ENCODE results near the gene FUS.

Gene FUS

DNA sequence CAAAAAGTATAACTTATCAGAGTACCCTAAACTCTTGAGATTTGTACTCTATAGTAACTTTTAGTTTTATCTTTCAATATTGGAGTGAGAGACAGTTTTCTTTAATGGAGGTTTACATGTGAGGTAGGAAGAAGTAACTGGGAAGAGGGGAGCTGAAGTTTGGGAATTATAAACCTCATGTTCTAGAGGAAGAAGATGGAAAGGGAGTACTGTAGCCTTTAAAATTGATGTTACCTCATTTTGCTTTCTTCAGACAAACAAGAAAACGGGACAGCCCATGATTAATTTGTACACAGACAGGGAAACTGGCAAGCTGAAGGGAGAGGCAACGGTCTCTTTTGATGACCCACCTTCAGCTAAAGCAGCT is 9.5 kb downstream of the FUS start:
- Histone ChIP-seq H3K27me3 (ENCODE audit: insufficient read depth, poor library complexity, severe bottlenecking) (no peaks in the 10 kb centered on the region), H3K4me3 (replicated peaks; ENCODE audit: insufficient read depth, low read length) (no peak overlapping the region), H3K27ac (replicated peaks) (no peak overlapping the region)
- TF ChIP-seq, protein P1, sequence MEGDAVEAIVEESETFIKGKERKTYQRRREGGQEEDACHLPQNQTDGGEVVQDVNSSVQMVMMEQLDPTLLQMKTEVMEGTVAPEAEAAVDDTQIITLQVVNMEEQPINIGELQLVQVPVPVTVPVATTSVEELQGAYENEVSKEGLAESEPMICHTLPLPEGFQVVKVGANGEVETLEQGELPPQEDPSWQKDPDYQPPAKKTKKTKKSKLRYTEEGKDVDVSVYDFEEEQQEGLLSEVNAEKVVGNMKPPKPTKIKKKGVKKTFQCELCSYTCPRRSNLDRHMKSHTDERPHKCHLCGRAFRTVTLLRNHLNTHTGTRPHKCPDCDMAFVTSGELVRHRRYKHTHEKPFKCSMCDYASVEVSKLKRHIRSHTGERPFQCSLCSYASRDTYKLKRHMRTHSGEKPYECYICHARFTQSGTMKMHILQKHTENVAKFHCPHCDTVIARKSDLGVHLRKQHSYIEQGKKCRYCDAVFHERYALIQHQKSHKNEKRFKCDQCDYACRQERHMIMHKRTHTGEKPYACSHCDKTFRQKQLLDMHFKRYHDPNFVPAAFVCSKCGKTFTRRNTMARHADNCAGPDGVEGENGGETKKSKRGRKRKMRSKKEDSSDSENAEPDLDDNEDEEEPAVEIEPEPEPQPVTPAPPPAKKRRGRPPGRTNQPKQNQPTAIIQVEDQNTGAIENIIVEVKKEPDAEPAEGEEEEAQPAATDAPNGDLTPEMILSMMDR (IDR thresholded peaks at IDR 0.05; ENCODE audit: insufficient read depth, low read length): no peak
- no peak for TF ChIP-seq GABPA (IDR thresholded peaks at IDR 0.05; ENCODE audit: low read depth)
- no peak for TF ChIP-seq POLR2AphosphoS5 (IDR thresholded peaks at IDR 0.05; ENCODE audit: low read depth)
- TF ChIP-seq SPI1 (IDR thresholded peaks at IDR 0.05; ENCODE audit: borderline replicate concordance, low read depth): no peak
- TF ChIP-seq, protein P2, sequence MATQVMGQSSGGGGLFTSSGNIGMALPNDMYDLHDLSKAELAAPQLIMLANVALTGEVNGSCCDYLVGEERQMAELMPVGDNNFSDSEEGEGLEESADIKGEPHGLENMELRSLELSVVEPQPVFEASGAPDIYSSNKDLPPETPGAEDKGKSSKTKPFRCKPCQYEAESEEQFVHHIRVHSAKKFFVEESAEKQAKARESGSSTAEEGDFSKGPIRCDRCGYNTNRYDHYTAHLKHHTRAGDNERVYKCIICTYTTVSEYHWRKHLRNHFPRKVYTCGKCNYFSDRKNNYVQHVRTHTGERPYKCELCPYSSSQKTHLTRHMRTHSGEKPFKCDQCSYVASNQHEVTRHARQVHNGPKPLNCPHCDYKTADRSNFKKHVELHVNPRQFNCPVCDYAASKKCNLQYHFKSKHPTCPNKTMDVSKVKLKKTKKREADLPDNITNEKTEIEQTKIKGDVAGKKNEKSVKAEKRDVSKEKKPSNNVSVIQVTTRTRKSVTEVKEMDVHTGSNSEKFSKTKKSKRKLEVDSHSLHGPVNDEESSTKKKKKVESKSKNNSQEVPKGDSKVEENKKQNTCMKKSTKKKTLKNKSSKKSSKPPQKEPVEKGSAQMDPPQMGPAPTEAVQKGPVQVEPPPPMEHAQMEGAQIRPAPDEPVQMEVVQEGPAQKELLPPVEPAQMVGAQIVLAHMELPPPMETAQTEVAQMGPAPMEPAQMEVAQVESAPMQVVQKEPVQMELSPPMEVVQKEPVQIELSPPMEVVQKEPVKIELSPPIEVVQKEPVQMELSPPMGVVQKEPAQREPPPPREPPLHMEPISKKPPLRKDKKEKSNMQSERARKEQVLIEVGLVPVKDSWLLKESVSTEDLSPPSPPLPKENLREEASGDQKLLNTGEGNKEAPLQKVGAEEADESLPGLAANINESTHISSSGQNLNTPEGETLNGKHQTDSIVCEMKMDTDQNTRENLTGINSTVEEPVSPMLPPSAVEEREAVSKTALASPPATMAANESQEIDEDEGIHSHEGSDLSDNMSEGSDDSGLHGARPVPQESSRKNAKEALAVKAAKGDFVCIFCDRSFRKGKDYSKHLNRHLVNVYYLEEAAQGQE (IDR thresholded peaks at IDR 0.05; ENCODE audit: insufficient replicate concordance, low read depth): no peak
- DNase-seq (ENCODE audit: low read depth in 1 of 2, low spot score in 1 of 2): no peak

DNA sequence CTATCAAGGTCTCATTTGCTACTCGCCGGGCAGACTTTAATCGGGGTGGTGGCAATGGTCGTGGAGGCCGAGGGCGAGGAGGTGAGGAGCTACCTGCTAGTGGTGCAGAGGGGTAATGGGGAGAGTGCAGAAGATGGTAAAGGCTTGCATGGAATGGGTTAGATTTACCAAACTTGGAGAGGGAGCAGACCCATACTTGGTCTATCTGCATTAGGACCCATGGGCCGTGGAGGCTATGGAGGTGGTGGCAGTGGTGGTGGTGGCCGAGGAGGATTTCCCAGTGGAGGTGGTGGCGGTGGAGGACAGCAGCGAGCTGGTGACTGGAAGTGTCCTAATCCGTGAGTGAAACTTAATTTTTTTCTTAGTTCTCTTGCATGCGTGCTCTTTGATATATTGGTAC is 10.1 kb downstream of the FUS start:
- DNase-seq (ENCODE audit: low read depth in 1 of 2, low spot score in 1 of 2): no peak
- TF ChIP-seq POLR2AphosphoS5 (IDR thresholded peaks at IDR 0.05; ENCODE audit: low read depth): 0 out of 2 replicates have a peak, but pooled peaks have one; percentile 13
- no peak for TF ChIP-seq SPI1 (IDR thresholded peaks at IDR 0.05; ENCODE audit: borderline replicate concordance, low read depth)
- TF ChIP-seq GABPA (IDR thresholded peaks at IDR 0.05; ENCODE audit: low read depth): no peak
- H3K27me3 ChIP-seq (ENCODE audit: insufficient read depth, poor library complexity, severe bottlenecking): no peaks in the 10 kb centered on the region
- no peak overlapping the region for H3K27ac ChIP-seq (replicated peaks)
- no peak overlapping the region for H3K4me3 ChIP-seq (replicated peaks; ENCODE audit: insufficient read depth, low read length)

DNA sequence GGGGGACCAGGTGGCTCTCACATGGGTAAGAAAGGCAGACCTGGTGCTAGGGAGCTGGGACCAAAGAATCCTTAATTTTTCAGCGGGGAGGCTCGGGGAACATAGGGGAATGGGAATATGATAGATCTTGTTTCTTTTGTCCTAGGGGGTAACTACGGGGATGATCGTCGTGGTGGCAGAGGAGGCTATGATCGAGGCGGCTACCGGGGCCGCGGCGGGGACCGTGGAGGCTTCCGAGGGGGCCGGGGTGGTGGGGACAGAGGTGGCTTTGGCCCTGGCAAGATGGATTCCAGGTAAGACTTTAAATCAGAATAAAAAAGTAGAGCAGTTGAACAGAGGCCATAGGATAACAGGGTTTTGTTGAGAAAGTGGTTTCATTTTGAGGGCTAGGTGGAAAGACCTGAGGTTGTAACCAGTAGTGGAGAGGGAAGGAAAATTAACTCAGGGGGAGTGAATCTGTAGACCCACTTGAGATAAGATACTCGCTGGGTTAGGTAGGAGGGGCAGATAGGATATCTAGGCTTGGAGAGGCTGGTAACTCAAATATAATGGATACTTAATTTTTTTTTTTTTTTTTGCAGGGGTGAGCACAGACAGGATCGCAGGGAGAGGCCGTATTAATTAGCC is 11.0 kb downstream of the FUS start:
- H3K4me3 ChIP-seq (replicated peaks; ENCODE audit: insufficient read depth, low read length): no peak overlapping the region
- H3K27ac ChIP-seq (replicated peaks): no peak overlapping the region
- no peaks in the 10 kb centered on the region for H3K27me3 ChIP-seq (ENCODE audit: insufficient read depth, poor library complexity, severe bottlenecking)
- no peak for DNase-seq (ENCODE audit: low read depth in 1 of 2, low spot score in 1 of 2)
- TF ChIP-seq GABPA (IDR thresholded peaks at IDR 0.05; ENCODE audit: low read depth) (no peak), SPI1 (IDR thresholded peaks at IDR 0.05; ENCODE audit: borderline replicate concordance, low read depth) (no peak), POLR2AphosphoS5 (IDR thresholded peaks at IDR 0.05; ENCODE audit: low read depth) (no peak; the same call in 1 of the 2 replicates)
- TF ChIP-seq, protein P2 (IDR thresholded peaks at IDR 0.05; ENCODE audit: insufficient replicate concordance, low read depth): no peak
- TF ChIP-seq, protein P1 (IDR thresholded peaks at IDR 0.05; ENCODE audit: insufficient read depth, low read length): no peak

DNA sequence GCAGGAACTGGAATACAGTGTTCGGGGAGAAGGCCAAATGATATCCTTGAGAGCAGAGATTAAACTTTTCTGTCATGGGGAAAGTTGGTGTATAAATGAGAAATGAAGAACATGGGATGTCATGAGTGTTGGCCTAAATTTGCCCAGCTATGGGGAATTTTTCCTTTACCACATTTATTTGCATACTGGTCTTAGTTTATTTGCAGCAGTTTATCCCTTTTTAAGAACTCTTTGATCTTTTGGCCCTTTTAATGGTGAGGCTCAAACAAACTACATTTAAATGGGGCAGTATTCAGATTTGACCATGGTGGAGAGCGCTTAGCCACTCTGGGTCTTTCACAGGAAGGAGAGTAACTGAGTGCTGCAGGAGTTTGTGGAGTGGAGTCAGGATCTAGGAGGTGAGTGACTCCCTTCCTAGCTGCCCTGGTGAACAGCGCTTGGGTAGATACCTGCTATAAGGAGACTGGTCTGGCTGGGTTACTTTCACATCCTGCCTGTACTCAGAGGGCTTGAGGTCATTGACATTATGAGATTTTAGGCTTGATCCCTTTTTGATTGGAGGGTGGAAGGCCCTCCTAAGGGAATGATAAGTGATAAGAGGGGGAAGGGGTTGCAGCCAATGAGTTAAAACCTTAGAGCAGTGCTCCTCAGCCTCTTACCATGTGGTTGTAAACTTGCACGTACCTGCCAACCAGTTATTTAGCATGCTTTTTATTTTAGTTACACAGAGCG is 11.9 kb downstream of the FUS start:
- TF ChIP-seq SPI1 (IDR thresholded peaks at IDR 0.05; ENCODE audit: borderline replicate concordance, low read depth): no peak
- peak; percentile 66; the same call in 1 of the 2 replicates for TF ChIP-seq POLR2AphosphoS5 (IDR thresholded peaks at IDR 0.05; ENCODE audit: low read depth)
- H3K27me3 ChIP-seq (ENCODE audit: insufficient read depth, poor library complexity, severe bottlenecking): no peaks in the 10 kb centered on the region
- no peak for DNase-seq (ENCODE audit: low read depth in 1 of 2, low spot score in 1 of 2)
- no peak overlapping the region for H3K27ac ChIP-seq (replicated peaks)
- no peak overlapping the region for H3K4me3 ChIP-seq (replicated peaks; ENCODE audit: insufficient read depth, low read length)
